ENCODE data around the gene PHF3.

The PHF3 gene

GRCh38 chr6:63599243-63599642 is 36.4 kb upstream of the PHF3 start:
- H3K27ac Mint-ChIP-seq = peak overlapping the region in 1 of 3 experiments; percentile 94
- peak overlapping the region; percentile 95 to 96 (median 95) for H3K4me3 Mint-ChIP-seq
- no peaks in the 10 kb centered on the region for H3K27me3 Mint-ChIP-seq (ENCODE audit: low read depth)
- no peaks in the 10 kb centered on the region for H3K9me3 Mint-ChIP-seq
- no peaks in the 10 kb centered on the region for H3K36me3 Mint-ChIP-seq (ENCODE audit: low read depth)
- TF ChIP-seq CTCF (IDR thresholded peaks at IDR 0.05; ENCODE audit: unreplicated experiment in 3 of 3) = no peak
- no peaks in the 10 kb centered on the region for H3K4me1 Mint-ChIP-seq

- TF ChIP-seq CTCF (IDR thresholded peaks at IDR 0.05; ENCODE audit: unreplicated experiment in 3 of 3) = no peak
- Mint-ChIP-seq H3K9me3 (no peaks in the 10 kb centered on the region), H3K4me3 (no peak overlapping the region), H3K27me3 (ENCODE audit: low read depth) (no peaks in the 10 kb centered on the region), H3K4me1 (no peaks in the 10 kb centered on the region), H3K36me3 (ENCODE audit: low read depth) (no peaks in the 10 kb centered on the region), H3K27ac (no peak overlapping the region)
Measured at GRCh38 chr6:63600136-63600535, 35.5 kb upstream of the PHF3 start.

- H3K36me3 Mint-ChIP-seq (ENCODE audit: low read depth) = no peaks in the 10 kb centered on the region
- H3K27me3 Mint-ChIP-seq (ENCODE audit: low read depth) = peaks cover 4% of the 10 kb centered on the region
- H3K9me3 Mint-ChIP-seq = no peaks in the 10 kb centered on the region
- H3K4me1 Mint-ChIP-seq = no peaks in the 10 kb centered on the region
- TF ChIP-seq CTCF (IDR thresholded peaks at IDR 0.05; ENCODE audit: unreplicated experiment in 3 of 3) = no peak
- no peak overlapping the region for H3K27ac Mint-ChIP-seq
- H3K4me3 Mint-ChIP-seq = no peak overlapping the region
Measured at GRCh38 chr6:63609231-63609630, 26.4 kb upstream of the PHF3 start.

GRCh38 chr6:63610944-63611343 is 24.7 kb upstream of the PHF3 start:
- Mint-ChIP-seq H3K4me3 (no peak overlapping the region), H3K27me3 (ENCODE audit: low read depth) (peaks cover 4% of the 10 kb centered on the region), H3K4me1 (no peaks in the 10 kb centered on the region), H3K36me3 (ENCODE audit: low read depth) (no peaks in the 10 kb centered on the region), H3K27ac (no peak overlapping the region), H3K9me3 (no peaks in the 10 kb centered on the region)
- TF ChIP-seq CTCF (IDR thresholded peaks at IDR 0.05; ENCODE audit: unreplicated experiment in 3 of 3) = no peak

GRCh38 chr6:63611560-63611959 is 24.0 kb upstream of the PHF3 start:
- Mint-ChIP-seq H3K4me1 (no peaks in the 10 kb centered on the region), H3K27me3 (ENCODE audit: low read depth) (peaks cover 4% of the 10 kb centered on the region), H3K9me3 (no peaks in the 10 kb centered on the region)

More at GRCh38 chr6:63611560-63611959, 24.0 kb upstream of the PHF3 start:
- Mint-ChIP-seq H3K4me3 (no peak overlapping the region), H3K36me3 (ENCODE audit: low read depth) (no peaks in the 10 kb centered on the region), H3K27ac (no peak overlapping the region)
- no peak for TF ChIP-seq CTCF (IDR thresholded peaks at IDR 0.05; ENCODE audit: unreplicated experiment in 3 of 3)

All from nephron (organoid).